Activated T-helper 9 cell treated with anti-CD3 and anti-CD28 coated beads, Interleukin-2, amount 50 U/mL, for 16 hours (primary cell): ENCODE data around the gene MED13L.

Experiments
- DNase-seq: peaks from one replicate; pipeline ENCODE4 v3.0.0-alpha.2; 2020; ENCODE audit warnings: low read depth

MED13L gene

DNA sequence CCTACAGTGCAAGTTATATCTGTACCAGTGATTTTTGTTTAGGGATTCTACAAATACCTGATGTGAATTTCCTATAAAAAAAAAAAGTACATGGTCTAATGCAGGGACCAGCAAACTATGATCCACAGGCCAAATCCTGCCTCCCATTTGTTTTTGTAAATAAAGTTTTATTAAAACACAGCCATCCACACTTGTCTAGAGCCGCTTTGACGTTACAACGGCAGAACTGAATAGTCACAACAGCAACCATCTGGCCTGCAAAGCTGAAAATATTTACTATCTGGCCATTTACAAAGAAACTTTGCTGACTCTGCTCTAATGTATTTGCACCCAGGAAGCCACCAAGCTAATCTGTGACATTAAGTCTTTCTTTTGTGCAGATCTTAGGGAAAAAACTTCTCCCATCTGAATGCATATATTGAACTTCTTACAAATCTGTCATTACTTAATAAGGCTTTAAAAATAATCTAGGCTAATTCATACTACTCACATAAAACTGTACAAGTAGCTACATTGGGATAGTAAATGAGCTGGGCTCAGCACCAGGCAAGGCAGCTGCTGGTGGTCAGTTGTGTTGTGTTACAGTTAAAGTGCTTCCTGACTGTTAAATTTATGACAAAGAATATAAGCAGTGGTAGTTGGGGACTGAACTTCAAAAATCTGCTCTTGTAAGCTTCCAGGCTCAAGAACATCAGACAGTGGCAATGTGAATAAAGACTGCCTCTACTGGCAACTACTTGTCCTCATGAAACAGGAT is 303.3 kb downstream of the MED13L start:
- DNase-seq: no peak

DNA sequence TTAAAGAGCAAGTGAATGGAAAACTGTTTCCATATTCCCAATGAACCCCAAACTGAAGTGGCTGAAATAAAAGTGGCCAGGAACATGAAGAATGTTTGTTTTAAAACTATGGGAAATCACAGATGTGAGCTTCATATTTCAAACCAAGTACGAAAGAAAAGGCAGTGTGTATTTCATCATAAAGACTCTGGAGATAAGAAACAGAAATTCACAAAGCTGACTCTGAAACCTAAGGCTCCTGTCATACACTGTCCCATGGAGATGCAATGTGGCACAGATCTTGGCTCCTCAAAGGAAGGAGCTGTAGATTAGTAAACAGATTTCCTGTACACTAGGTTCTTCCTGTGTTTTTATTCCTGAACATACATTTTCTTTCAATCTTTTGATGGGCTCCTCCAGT is 304.4 kb downstream of the MED13L start:
- no peak for DNase-seq

DNA sequence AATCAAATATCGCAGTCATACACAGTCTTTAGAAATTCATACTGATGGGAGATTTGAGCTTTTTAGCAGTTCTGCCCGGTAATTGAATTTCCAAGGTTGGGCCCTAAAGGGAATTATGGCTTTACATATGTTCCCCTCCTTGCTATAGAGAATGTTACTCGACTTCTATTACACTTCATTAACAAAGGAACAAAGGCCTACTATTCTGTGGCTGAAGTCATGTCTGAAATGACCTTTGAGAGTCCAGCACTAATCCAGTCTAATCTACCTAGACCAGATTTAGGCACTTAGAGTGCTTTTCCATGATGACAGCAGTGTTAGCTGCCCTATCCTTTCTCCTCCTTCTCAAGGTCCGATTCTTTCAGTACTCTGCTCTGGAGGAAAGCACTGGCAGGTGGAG is 305.3 kb downstream of the MED13L start:
- DNase-seq: no peak

DNA sequence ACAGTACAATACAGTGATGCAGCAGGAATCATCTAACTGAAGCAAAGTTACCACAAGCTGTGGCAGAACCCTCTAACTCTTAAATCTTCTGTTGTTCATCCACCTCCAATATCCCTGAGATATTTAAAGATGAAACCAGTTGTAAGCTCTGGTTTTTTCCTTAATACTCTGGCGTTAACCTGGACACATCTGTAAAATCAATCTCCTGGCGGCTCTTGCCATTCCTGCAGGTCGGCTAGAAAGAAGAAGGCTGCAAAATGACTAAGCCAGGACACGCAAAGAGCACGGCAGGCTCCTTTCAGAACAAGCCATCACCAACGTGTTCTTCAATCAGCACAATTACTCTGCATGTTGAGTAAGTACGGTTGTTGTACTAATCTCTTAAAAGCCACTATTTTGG is 309.3 kb downstream of the MED13L start:
- no peak for DNase-seq

DNA sequence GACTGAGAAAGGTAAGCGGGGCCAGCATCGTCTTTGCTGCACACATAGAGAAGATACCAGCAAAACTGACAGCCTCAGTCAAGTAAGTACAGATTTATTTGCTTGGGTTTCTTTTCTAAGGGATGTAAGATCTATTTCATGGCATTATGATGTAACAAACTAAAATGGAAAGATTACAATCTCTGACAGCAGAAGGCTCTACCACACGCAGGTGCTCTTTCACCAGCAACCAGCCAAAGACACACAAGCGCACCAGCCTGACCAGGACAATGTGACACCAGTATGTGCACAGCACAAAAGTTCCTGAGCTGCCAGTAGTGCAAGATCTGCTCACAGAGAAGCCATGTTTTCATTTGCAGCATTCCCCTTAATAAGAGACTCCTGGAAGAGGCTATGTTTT is 311.1 kb downstream of the MED13L start:
- DNase-seq: no peak

DNA sequence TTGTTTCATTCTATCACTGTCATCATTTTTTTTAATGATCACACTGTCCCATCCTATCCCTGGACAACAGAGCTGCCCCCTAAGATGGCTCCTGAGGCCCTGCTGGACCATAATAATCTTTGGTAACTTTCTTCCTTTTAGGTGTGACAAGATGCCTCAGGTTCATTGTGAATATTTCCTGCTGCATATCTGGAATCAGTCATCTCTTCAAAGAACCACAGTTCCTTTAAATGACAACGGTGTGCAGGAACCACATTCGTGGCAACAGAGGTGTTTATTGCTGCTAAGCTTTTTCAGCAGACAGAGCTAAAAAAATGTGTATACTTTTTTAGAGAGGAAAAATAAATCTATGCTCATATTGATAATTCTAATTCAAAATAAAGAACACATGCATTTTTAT is 312.9 kb downstream of the MED13L start:
- no peak for DNase-seq

DNA sequence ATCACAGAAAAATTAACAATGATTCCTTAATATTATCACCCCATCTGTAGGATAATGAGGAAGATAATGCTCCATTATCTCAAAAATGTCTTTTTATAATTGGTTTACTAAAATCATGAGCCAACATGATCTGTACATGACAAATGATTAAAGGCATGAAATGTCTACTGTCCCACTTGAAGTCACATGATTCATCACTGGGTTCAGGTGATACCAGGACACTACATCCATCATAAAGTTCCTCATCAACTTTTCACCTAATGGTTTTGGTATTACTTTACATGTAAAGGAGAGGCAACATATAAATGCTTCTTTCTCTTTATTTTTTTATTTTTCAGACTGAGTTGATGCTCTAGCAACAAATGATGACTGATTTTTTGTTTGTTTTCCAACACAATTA is 313.3 kb downstream of the MED13L start:
- no peak for DNase-seq

DNA sequence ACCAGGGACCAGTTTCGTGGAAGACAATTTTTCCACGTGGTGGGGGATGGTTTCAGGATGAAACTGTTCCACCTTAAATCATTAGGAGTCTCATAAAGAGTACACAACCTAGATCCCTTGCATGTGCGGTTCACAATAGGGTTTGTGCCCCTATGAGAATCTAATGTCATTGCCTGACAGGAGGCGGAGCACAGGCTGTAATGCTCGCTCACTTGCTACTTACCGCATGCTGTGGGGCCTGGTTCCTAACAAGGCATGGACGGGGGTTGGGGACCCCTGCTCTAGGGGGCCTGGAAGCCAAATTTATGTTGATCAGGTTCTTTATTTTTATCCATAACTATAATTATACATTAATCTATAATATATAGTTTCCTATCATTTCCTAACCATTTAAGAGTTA is 315.3 kb downstream of the MED13L start:
- DNase-seq: no peak

DNA sequence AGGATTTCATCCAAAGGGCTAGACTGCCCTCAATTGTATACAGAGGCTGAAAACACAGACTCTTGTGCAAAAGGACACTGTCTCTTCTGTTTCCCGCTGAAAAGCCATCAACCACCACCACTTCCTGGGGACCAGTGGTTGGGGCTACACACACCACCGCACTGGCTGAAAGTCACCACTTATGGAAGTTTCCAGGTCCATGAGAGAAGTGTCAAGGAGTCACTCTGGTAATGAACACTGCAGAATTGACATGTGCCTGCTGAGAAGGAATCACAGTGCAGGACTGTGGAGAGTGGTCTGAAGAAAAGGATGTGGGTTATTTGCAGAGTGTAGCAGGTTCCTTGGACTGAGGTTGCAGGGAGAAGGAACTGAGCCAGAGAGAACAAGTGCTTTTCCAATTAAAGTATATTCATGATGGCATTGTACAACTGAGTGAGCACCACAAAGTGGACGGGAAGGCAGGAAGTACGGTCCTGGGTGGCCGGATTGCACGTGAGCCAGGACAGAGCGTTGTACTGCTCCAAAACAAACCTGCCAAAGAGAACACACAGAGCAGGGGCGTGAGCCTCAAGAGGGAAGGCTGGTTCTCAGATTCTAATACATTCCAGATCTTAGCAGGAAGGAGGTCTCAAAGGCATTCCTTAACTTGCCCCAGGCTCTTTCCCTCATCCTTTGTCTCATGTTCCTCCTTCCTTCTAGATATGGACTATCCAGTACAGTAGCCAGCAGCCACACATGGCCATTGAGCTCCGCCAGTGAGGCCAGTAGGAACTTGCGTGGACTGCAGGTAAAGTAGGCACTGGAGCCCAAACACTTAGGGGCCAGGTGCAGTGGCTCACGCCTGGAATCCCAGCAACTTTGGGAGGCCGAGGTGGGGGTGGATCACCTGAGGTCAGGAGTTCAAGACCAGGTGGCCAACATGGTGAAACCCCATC is 316.4 kb downstream of the MED13L start:
- no peak for DNase-seq

DNA sequence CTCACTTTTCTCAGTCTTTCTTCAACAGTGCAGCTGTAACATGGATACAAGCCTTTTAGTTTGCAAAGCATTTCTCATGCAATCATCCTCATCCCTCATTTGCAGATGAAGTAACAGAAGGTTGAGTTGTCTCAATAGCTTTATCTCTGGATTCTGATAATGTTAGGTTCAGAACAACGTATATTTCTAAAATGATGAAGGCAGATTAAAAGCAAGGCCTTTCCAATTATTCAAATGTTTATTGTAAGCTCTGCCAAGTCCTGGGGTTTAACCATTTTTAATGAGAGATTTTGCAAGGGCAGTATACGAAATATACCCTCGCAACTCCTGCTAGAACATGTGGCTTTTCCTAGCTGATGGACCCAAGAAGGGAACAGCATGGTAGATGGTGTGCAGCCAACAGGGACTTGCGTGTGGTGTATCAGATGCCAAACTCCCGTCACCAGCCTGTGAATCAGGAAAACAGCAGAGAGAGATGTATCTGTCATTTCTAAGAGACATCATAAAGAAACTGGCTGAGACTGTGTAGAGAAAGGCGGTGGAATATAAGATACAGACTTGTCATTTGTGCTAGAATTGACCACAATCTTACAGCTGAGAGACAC is 319.7 kb downstream of the MED13L start:
- no peak for DNase-seq

DNA sequence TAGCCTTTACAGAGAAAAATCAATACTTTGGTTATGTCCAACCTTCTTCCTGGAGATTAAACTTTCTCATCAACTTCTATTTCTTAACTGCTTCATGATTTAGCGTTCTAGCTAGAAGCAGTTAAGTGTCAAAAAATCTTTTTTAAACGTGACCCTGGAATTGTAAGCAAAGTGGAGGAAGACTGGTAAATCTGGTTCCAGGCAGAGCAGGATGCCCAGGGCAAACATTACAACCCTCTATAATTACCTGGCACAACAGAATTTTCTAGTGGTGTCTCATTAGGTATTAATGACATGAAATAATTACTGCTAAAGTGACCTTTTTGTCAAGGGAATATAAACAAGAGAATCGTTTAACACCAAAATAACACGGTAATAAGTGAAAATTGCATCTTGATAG is 320.8 kb downstream of the MED13L start:
- DNase-seq: no peak

DNA sequence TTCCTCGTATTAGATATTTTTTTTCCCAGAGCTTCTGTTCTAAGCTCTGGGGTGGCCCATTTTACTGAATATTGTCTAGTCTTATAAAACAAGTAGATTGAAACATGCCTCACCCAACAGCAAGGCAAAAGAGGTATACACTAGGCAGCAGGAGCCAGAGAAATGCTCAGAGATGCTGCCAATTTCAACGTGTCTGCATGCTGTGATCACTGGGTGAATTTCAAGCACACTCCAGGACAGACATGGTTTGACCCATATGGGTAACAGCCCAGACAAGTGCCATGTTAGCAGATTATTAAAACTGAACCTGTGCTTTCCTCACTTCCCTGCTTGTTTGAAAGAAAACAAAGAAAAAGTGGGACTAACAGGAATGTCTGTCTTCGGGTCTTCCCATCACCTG is 321.3 kb downstream of the MED13L start:
- no peak for DNase-seq

DNA sequence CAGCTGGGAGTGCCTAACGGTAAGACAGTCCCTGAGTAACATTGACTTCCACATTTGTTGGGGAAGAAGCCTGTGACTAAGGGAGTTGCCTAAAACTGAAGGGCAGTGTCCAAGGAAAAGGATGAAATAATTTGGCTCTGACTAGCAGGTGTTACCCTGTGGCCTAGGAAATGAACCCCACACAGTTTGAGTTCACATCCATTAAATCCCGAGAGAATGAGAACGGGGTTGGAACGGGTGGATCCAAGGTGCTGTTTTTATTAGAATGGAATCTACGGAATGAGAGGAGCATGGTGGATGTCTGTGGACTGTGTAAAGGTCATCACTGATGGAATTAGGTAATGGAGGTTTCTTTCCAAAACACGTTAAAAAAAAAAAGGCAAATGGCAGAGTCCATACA is 324.0 kb downstream of the MED13L start:
- DNase-seq: no peak

DNA sequence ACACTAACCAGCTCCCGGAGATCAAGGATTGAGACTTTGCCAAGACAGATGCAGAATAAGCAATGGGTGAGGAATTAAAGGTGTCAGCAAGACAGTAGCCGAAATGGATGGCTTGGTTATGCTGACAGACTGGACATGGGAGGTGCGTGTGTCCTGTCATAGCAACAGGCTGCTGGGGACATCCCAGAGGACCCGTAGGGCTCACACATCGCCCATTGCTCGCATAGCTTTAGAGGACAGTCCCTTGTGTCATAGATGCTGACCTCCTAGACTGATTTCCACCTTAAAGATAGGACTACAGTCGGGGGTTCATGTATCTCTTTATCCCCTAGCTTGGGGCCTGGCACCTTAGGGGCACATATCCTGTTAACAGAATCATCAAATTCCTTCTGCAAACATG is 324.5 kb downstream of the MED13L start:
- no peak for DNase-seq

DNA sequence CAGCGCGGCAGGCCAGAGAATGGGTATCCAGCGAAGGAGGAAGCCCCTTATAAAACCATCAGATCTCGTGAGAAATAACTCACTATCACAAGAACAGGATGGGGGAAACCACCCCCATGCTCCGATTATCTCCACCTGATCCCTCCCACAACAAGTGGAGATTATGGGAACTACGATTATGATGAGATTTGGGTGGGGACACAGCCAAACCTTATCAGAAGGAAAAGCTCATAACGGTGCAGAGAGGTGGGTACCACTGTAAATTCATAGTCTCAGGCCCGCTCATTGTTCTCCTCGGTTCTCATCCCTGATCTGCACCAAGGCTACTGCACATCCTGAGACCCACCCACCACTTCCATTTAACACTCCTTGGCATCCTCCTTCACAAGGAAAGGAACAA is 326.5 kb downstream of the MED13L start:
- DNase-seq: no peak

DNA sequence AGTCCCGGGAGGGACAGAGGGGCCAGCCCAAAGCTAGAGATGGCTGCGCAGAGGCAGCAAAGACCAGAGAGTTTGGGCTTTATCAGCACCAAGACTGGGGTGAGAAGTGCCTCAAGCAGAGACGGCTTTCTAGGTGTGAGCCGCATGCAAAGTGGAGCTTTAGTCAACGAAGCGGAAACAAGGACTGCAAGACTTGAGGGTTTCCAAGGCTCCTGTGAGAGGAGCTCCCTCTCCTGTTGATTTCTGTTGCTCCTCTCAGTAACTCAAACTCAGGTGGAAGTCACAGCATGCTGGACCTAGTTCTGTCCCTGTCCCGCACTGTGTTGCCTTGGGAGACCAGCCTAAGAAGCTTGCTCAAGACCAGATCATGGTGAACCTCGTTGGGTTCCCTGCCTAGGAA is 327.8 kb downstream of the MED13L start:
- no peak for DNase-seq

DNA sequence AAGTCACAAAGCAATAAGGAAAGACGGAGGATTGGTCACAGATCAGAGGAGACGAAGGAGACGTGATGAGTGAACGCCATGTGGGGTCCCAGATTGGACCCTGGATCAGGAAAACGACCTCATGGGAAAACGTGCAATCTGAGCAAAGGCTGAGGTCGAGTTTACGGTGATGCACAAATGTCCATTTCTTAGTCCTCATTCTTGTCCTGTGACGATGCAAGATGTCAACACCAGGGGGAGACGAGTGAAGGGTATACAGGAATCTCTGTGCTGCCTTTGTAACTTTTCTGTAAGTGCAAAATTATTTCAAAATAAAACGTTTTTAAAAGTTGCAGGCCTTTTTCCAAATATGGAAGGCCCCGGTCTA is 329.8 kb downstream of the MED13L start:
- no peak for DNase-seq

DNA sequence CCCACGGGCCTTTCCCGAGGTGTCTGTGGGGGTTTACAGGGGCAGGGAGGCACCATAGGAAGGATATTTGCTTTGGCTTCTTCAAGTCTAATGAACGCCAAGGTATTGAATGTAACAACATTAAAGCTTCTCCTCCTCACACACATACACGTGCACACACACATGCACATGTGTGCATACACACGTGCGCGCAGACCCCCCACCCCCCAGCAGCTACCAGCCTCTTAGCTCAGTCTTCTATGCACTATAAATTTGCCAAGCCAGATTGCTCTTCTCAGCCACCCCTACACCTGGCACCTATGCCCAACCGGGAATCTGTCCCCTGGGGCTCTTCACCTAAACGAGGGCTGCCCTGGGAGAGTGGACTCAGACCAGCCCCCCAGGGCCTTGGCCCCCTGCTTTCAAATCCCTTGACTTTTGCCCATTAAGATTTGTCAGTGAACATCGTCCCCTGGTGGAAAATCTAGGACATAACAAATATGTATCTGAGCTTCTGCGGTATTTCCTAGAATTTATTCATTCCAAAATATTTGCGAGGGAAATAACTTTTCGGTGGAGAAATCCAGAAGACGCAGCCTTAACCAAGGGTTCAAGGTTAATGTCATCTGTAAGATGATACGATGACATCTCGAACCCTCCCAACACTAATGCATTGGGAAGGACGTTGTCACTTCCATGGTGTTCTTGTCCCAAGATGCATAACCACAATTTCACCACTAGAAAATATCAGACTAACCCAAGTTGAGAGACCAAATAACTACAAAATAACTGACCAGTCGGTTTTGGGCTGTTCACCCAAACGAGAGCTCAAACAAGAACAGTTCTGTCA is 330.4 kb downstream of the MED13L start:
- DNase-seq: no peak

DNA sequence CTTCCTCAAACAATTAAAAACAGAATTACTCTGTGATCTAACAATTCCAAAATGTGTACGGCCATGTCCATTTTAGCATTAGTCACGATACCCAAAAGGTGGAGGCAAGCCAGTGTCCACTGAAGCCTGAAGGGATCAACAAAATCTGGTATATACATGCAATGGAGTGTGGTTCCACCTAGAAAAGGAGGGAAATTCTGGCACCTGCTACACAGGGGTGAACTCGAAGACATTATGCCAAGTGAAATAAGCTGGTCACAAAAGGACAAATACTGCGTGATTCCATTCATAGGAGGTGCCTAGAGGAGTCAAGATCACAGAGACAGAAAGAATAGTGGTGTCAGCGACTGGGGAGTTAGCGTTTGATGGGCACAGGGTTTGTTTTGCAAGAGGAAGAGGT is 331.4 kb downstream of the MED13L start:
- DNase-seq: no peak

DNA sequence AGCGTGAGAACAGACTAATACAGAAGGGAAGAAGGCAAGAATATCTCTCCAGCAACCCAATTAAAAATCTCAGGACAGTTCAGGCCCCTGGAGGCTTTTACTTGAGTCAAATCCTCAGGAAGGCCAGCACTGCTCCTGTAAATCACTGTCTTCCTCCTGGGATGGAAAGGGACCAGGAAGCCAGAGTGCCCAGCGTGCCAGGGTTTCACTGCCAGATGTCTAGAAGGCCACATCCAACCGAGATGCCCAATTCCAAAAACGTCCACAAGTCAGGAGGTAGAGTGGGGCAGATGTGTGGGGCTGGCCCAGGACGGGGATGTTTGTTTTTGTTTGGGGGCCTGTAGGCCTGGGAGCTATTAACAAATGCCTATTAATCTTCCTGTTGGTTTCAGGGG is 332.0 kb downstream of the MED13L start:
- DNase-seq: no peak

DNA sequence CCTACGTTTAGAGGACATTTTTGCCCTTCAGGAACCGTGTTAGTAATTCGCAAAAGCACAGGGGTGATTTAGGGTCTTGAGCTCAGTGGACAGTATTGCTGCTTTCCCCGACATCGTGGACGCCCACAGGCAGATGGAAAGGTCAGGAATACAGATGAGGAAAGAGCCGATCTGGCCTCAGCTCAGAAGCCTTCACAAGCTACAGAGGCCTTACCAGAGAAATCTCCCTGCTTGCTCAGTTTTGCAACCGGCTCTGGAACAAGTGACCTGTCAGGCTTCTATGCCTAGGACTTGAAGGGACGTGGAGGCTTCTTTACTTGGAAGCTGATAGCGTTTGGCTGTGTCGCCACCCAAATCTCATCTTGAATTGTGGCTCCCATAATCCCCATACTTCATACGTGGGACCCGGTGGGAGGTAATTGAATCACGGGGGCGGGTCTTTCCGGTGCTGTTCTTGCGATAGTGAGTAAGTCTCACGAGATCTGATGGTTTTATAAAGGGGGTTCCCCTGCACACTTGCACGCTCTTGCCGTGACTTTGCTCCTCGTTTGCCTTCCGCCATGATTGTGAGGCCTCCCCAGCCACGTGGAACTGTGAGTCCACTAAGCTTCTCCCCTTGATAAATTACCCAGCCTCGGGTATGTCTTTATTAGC is 332.5 kb downstream of the MED13L start:
- no peak for DNase-seq

DNA sequence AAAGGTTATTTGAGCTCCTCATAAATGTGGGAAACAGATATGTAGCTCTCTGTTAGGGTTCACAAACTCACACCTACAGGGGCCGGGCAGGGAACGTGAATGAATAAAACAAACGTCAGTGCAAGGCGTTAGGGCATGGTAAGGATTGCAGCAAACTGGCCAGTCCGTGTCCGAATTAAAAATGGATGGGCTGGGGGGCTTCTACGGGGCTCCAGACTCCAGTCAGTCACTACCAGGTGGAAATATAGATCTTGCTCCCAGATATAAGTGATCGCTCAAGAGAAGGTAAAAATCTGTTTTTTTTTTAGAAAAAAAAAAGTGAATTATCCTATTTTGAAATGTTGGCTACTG is 333.1 kb downstream of the MED13L start:
- no peak for DNase-seq
